H1 (cell line): ENCODE results near the gene SPATS2. TPM values are rescaled to one million over a fixed set of nuclear protein-coding genes. Genes with fewer than 3 reads are reported as not detected.

Experiments used
- BRCA1 ChIP-seq: IDR thresholded peaks from 2 replicates; pipeline ENCODE4 v1.6.1; 2012; ENCODE audit warnings: low read depth, low read length, improper control_type of control experiment
- CEBPB ChIP-seq: IDR thresholded peaks from 2 replicates; pipeline ENCODE4 v1.6.1; 2012; ENCODE audit warnings: low read depth, low read length
- CREB1 ChIP-seq: IDR thresholded peaks from 2 replicates; pipeline ENCODE4 v1.6.1; 2012; ENCODE audit warnings: inconsistent platforms
- EP300 ChIP-seq, 2 experiments: IDR thresholded peaks; 1 replicate in 1 of 2; 2 replicates in 1 of 2; pipeline ENCODE4 v1.6.1; 2011 to 2012; ENCODE audit warnings: low read depth in 2 of 2, low read length in 2 of 2, mild to moderate bottlenecking in 2 of 2, borderline replicate concordance in 1 of 2, inconsistent platforms in 1 of 2, moderate library complexity in 1 of 2
- HDAC2 ChIP-seq, 2 experiments: fragments of 300-600 bp in 1 of 2; sonication (generic) in 1 of 2; IDR thresholded peaks; 2 replicates each; pipeline ENCODE4 v1.6.1; 2011 to 2012; ENCODE audit warnings: low read depth in 2 of 2, low read length in 2 of 2, mild to moderate bottlenecking in 2 of 2, moderate library complexity in 2 of 2, borderline replicate concordance in 1 of 2, inconsistent platforms in 1 of 2
- HDAC6 ChIP-seq: IDR thresholded peaks from one replicate; pipeline ENCODE4 v1.7.1; 2012; ENCODE audit warnings: low read depth, mild to moderate bottlenecking, inconsistent platforms, low read length, moderate library complexity
- JUN ChIP-seq: IDR thresholded peaks from 2 replicates; pipeline ENCODE4 v1.6.1; 2011; ENCODE audit warnings: low read depth, mild to moderate bottlenecking, improper control_type of control experiment, low read length
- MAFK ChIP-seq: IDR thresholded peaks from 2 replicates; pipeline ENCODE4 v1.6.1; 2012; ENCODE audit warnings: low read depth, mild to moderate bottlenecking, improper control_type of control experiment, low read length
- NANOG ChIP-seq: IDR thresholded peaks from 2 replicates; pipeline ENCODE4 v1.6.1; 2011; ENCODE audit warnings: low read length, low read depth, mild to moderate bottlenecking, inconsistent platforms; ENCODE audit not compliant: insufficient read depth, poor library complexity, severe bottlenecking
- NRF1 ChIP-seq: IDR thresholded peaks from 2 replicates; pipeline ENCODE4 v1.6.1; 2011; ENCODE audit warnings: mild to moderate bottlenecking, low read depth, low read length, improper control_type of control experiment
- PHF8 ChIP-seq: fragments of 200-600 bp; sonication (generic); conservative IDR thresholded peaks from 2 replicates; pipeline ENCODE4 v1.7.1; 2012; ENCODE audit warnings: low read depth, mild to moderate bottlenecking, inconsistent platforms, low read length, moderate library complexity
- POLR2AphosphoS5 ChIP-seq: IDR thresholded peaks from 2 replicates; pipeline ENCODE4 v1.6.1; 2011; ENCODE audit warnings: low read depth, low read length
- POU5F1 ChIP-seq: IDR thresholded peaks from 2 replicates; pipeline ENCODE4 v1.6.1; 2011; ENCODE audit warnings: low read depth, mild to moderate bottlenecking, low read length, moderate library complexity
- RFX5 ChIP-seq: IDR thresholded peaks from 2 replicates; pipeline ENCODE4 v1.6.1; 2011; ENCODE audit warnings: low read depth, low read length, improper control_type of control experiment, borderline replicate concordance
- RXRA ChIP-seq: IDR thresholded peaks from 2 replicates; pipeline ENCODE4 v1.6.1; 2011; ENCODE audit warnings: low read depth, mild to moderate bottlenecking, low read length, moderate library complexity; ENCODE audit not compliant: insufficient read depth
- SIRT6 ChIP-seq: IDR thresholded peaks from one replicate; pipeline ENCODE4 v1.7.1; 2012; ENCODE audit warnings: low read length, inconsistent platforms
- SIX5 ChIP-seq: IDR thresholded peaks from 2 replicates; pipeline ENCODE4 v1.6.1; 2011; ENCODE audit warnings: mild to moderate bottlenecking, low read depth, low read length
- SP2 ChIP-seq: IDR thresholded peaks from 2 replicates; pipeline ENCODE4 v1.6.1; 2012; ENCODE audit warnings: mild to moderate bottlenecking, low read length, inconsistent platforms
- SP4 ChIP-seq: IDR thresholded peaks from 2 replicates; pipeline ENCODE4 v1.6.1; 2012; ENCODE audit warnings: low read length, inconsistent platforms
- YY1 ChIP-seq: IDR thresholded peaks from 2 replicates; pipeline ENCODE4 v1.6.1; 2011; ENCODE audit warnings: low read depth, mild to moderate bottlenecking, low read length
- polyA plus RNA-seq, 7 experiments: library from polyadenylated mRNA; depleted of rRNA in 3 of 7; stranded (reverse) in 5 of 7; unstranded in 2 of 7; fragments of >200 nt in 5 of 7; fragments of 200-250 nt in 2 of 7; gene quantifications; 1 replicate in 5 of 7; 2 replicates in 1 of 7; 4 replicates in 1 of 7; pipeline versions ENCODE4 v1.2.1 to v1.2.3, GENCODE V29; 2011 to 2013; ENCODE audit warnings: missing spikeins in 2 of 7, mixed read lengths in 2 of 7
- total RNA-seq: library from RNA; stranded (reverse); fragmentation: NEBNext Ultra II Directional; extraction: Animal tissue kit (Norgen Biotek cat#: 25700); gene quantifications from 2 replicates; pipeline ENCODE4 v1.2.1, GENCODE V29; 2021
- TF ChIP-seq, protein P1 (sequence below): IDR thresholded peaks from 2 replicates; pipeline ENCODE4 v1.6.1; 2011; ENCODE audit warnings: low read depth, mild to moderate bottlenecking, low read length; ENCODE audit not compliant: insufficient read depth
- TF ChIP-seq, protein P2 (sequence below): IDR thresholded peaks from 2 replicates; pipeline ENCODE4 v1.6.1; 2012; ENCODE audit warnings: low read length, inconsistent platforms

SPATS2 gene
- total and polyA plus RNA-seq, 2 of the 8 experiments (the other 6 are each of a cell fraction or from before 2014, with no cell fraction given), result 19.2 to 24.5 TPM

DNA sequence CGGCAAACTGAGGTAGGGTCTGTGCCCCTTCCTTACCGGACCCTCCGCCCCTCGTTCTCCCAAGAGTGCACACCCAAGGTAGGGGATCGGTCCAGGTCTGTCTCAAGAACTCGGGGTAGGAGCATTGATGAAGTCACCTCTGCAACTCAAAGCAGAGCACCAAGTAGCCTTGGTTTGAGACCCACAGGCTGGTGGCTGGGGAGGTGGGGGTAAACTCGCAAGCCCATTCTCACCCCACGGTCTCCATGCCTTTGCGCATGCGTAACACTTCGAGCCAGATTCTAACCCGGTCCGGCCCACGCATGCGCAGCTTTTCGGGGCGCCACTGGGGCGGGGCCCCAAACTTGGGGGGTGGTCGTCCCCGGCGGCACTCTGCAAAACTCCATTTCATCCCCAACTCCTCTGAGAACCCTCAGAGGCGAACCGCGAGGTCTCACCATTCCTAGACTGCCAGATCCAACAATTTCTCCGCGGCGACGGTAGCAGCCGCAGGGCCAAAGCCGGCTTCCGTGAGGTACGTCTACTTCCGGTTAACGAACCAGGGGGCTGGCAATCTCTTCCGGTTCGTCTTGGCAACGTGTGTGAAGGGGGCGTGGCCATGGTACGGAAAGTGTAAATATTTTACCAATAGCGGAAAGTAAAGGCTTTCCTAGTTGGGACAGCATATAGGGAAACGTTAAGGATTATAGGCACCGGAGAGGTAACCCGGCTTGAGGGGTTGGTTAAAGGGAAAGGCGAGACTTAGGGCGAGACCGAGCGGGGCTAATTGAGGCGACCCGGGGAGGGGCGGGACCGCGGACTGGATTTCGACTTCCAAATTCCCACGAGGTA is 200.6 kb downstream of the SPATS2 start, which contains the start of gene MCRS1 (continued):
- TF ChIP-seq SIRT6 (no peak), RXRA (no peak), POLR2AphosphoS5 (peak; percentile 98), POU5F1 (no peak), CREB1 (peak; percentile 70), EP300 (IDR thresholded peaks at IDR 0.05; ENCODE audit: borderline replicate concordance in 1 of 2, low read depth in 2 of 2, low read length in 2 of 2) (no peak), BRCA1 (no peak), CEBPB (no peak), NANOG (no peak), RFX5 (no peak), SP4 (peak; percentile 95; the same call in 1 of the 2 replicates), YY1 (no peak), JUN (0 out of 2 replicates have a peak, but pooled peaks have one; percentile 1), MAFK (no peak), NRF1 (peak; percentile 99), SIX5 (no peak), PHF8 (peak; percentile 100), HDAC2 (IDR thresholded peaks at IDR 0.05; ENCODE audit: borderline replicate concordance in 1 of 2, low read depth in 2 of 2, low read length in 2 of 2) (peak in 1 of 2 experiments; percentile 86; a peak in 1 of 4 replicates), SP2 (no peak), HDAC6 (no peak)
- TF ChIP-seq, protein P1, sequence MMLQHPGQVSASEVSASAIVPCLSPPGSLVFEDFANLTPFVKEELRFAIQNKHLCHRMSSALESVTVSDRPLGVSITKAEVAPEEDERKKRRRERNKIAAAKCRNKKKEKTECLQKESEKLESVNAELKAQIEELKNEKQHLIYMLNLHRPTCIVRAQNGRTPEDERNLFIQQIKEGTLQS, result peak; percentile 45; the same call in 1 of the 2 replicates
- TF ChIP-seq, protein P2, sequence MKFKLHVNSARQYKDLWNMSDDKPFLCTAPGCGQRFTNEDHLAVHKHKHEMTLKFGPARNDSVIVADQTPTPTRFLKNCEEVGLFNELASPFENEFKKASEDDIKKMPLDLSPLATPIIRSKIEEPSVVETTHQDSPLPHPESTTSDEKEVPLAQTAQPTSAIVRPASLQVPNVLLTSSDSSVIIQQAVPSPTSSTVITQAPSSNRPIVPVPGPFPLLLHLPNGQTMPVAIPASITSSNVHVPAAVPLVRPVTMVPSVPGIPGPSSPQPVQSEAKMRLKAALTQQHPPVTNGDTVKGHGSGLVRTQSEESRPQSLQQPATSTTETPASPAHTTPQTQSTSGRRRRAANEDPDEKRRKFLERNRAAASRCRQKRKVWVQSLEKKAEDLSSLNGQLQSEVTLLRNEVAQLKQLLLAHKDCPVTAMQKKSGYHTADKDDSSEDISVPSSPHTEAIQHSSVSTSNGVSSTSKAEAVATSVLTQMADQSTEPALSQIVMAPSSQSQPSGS, result no peak
